ENCODE measurements around the gene COL5A3.
A peak's percentile ranks its signal among the peaks of the same experiment; 100 is the strongest.

The COL5A3 gene

GRCh38 chr19:9989504-9989903 is 20.8 kb downstream of the COL5A3 start:
- no peak for TF ChIP-seq CTCF (IDR thresholded peaks at IDR 0.05; ENCODE audit: low read depth, low read length)
- no peak overlapping the region for H3K4me3 ChIP-seq (ENCODE audit: low read depth, low read length)
- in situ Hi-C loops (cut with HindIII; ENCODE audit: low sequenced_read_pairs), result no loop called here
- DNase-seq (ENCODE audit: low read depth, low spot score), result no peak

- H3K4me3 ChIP-seq (ENCODE audit: low read depth, low read length), result no peak overlapping the region
- TF ChIP-seq CTCF (IDR thresholded peaks at IDR 0.05; ENCODE audit: low read depth, low read length), result no peak
- DNase-seq (ENCODE audit: low read depth, low spot score), result peak; percentile 14
- in situ Hi-C loops (cut with HindIII; ENCODE audit: low sequenced_read_pairs), result no loop called here
These were observed 23.5 kb downstream of the COL5A3 start for GRCh38 chr19:9986787-9987281.

- H3K4me3 ChIP-seq (ENCODE audit: low read depth, low read length), result no peak overlapping the region
- in situ Hi-C loops (cut with HindIII; ENCODE audit: low sequenced_read_pairs), result no loop called here
- DNase-seq (ENCODE audit: low read depth, low spot score), result no peak
- TF ChIP-seq CTCF (IDR thresholded peaks at IDR 0.05; ENCODE audit: low read depth, low read length), result no peak
These were observed 28.7 kb downstream of the COL5A3 start for GRCh38 chr19:9981406-9982260.

- in situ Hi-C loops (cut with HindIII; ENCODE audit: low sequenced_read_pairs), result no loop called here
These were observed 38.2 kb downstream of the COL5A3 start for GRCh38 chr19:9972103-9972502.

GRCh38 chr19:9971166-9971897 is 39.0 kb downstream of the COL5A3 start:
- in situ Hi-C loops (cut with HindIII; ENCODE audit: low sequenced_read_pairs), result no loop called here
- no peak for DNase-seq (ENCODE audit: low read depth, low spot score)
- no peak overlapping the region for H3K4me3 ChIP-seq (ENCODE audit: low read depth, low read length)
- TF ChIP-seq CTCF (IDR thresholded peaks at IDR 0.05; ENCODE audit: low read depth, low read length), result no peak

More at GRCh38 chr19:9972103-9972502, 38.2 kb downstream of the COL5A3 start:
- H3K4me3 ChIP-seq (ENCODE audit: low read depth, low read length), result no peak overlapping the region
- no peak for TF ChIP-seq CTCF (IDR thresholded peaks at IDR 0.05; ENCODE audit: low read depth, low read length)
- DNase-seq (ENCODE audit: low read depth, low spot score), result no peak

GRCh38 chr19:9970481-9970880 is 39.8 kb downstream of the COL5A3 start:
- no peak overlapping the region for H3K4me3 ChIP-seq (ENCODE audit: low read depth, low read length)
- no peak for DNase-seq (ENCODE audit: low read depth, low spot score)
- in situ Hi-C loops (cut with HindIII; ENCODE audit: low sequenced_read_pairs), result no loop called here
- TF ChIP-seq CTCF (IDR thresholded peaks at IDR 0.05; ENCODE audit: low read depth, low read length), result no peak

Data from astrocyte of the spinal cord (primary cell).